Neuronal stem cell (in vitro differentiated cells): ENCODE data around the gene PIK3R5.
A peak's percentile ranks its signal among the peaks of the same experiment; 100 is the strongest.

ENCODE experiments used
- DNase-seq: peaks from one replicate; pipeline ENCODE4 v3.0.0-alpha.2; 2013; ENCODE audit warnings: low spot score
- H2AFZ ChIP-seq: one replicate; pipeline ENCODE4 v1.6.1; 2013; ENCODE audit warnings: mild to moderate bottlenecking, low read length, inconsistent platforms
- H2AK5ac ChIP-seq: 2 replicates; pipeline ENCODE4 v1.6.1; 2013; ENCODE audit warnings: low read depth, mild to moderate bottlenecking, inconsistent platforms, low read length, moderate library complexity, mixed read lengths
- H2BK120ac ChIP-seq: 2 replicates; pipeline ENCODE4 v1.6.1; 2013; ENCODE audit warnings: low read depth, mild to moderate bottlenecking, inconsistent platforms, low read length, moderate library complexity, mixed read lengths
- H2BK12ac ChIP-seq: one replicate; pipeline ENCODE4 v1.6.1; 2013; ENCODE audit warnings: low read length, inconsistent platforms
- H2BK15ac ChIP-seq: 2 replicates; pipeline ENCODE4 v1.6.1; 2013; ENCODE audit warnings: mild to moderate bottlenecking, low read length, inconsistent platforms, mixed read lengths
- H2BK5ac ChIP-seq: one replicate; pipeline ENCODE4 v1.6.1; 2013; ENCODE audit warnings: inconsistent platforms, mild to moderate bottlenecking, low read length, moderate library complexity
- H3K14ac ChIP-seq: one replicate; pipeline ENCODE4 v1.6.1; 2013; ENCODE audit warnings: low read length, inconsistent platforms
- H3K18ac ChIP-seq: 2 replicates; pipeline ENCODE4 v1.6.1; 2013; ENCODE audit warnings: low read length, inconsistent platforms
- H3K23ac ChIP-seq: 2 replicates; pipeline ENCODE4 v1.6.1; 2013; ENCODE audit warnings: low read depth, mild to moderate bottlenecking, mixed read lengths, low read length, inconsistent platforms; ENCODE audit not compliant: poor library complexity
- H3K27ac ChIP-seq: replicated peaks from 3 replicates; pipeline ENCODE4 v1.5.1; 2013; ENCODE audit warnings: low read length, inconsistent platforms
- H3K27me3 ChIP-seq, 3 experiments: 2 replicates each; pipeline ENCODE4 v1.6.1; 2013; ENCODE audit warnings: low read length in 3 of 3, mild to moderate bottlenecking in 2 of 3, inconsistent platforms in 1 of 3, low read depth in 1 of 3, mixed read lengths in 1 of 3, moderate library complexity in 1 of 3; ENCODE audit not compliant: control insufficient read depth in 3 of 3, insufficient read depth in 3 of 3
- H3K36me3 ChIP-seq, 2 donors: replicated peaks in 1 of 2; 2 replicates each; pipeline ENCODE4 v1.6.1; 2013; ENCODE audit warnings: low read length in 2 of 2; ENCODE audit not compliant: control insufficient read depth in 2 of 2, insufficient read depth in 2 of 2
- H3K4ac ChIP-seq: 2 replicates; pipeline ENCODE4 v1.6.1; 2013; ENCODE audit warnings: inconsistent platforms, mild to moderate bottlenecking, low read length, moderate library complexity
- H3K4me1 ChIP-seq, 2 donors: 1 replicate in 1 of 2; 2 replicates in 1 of 2; pipeline ENCODE4 v1.6.1; 2013; ENCODE audit warnings: low read length in 2 of 2, low read depth in 1 of 2; ENCODE audit not compliant: control insufficient read depth in 2 of 2, insufficient read depth in 1 of 2
- H3K4me2 ChIP-seq: one replicate; pipeline ENCODE4 v1.6.1; 2013; ENCODE audit warnings: mild to moderate bottlenecking, low read length, inconsistent platforms; ENCODE audit not compliant: insufficient read depth, poor library complexity, severe bottlenecking
- H3K4me3 ChIP-seq, 2 donors: 2 replicates each; pipeline ENCODE4 v1.5.1; 2013; ENCODE audit warnings: low read length in 2 of 2, mild to moderate bottlenecking in 2 of 2, inconsistent platforms in 1 of 2, moderate library complexity in 1 of 2
- H3K79me1 ChIP-seq: one replicate; pipeline ENCODE4 v1.6.1; 2013; ENCODE audit warnings: low read depth, mild to moderate bottlenecking, inconsistent platforms, low read length, moderate library complexity
- H3K9ac ChIP-seq: one replicate; pipeline ENCODE4 v1.6.1; 2013; ENCODE audit warnings: mild to moderate bottlenecking, low read depth, low read length, inconsistent platforms; ENCODE audit not compliant: poor library complexity
- H3K9me3 ChIP-seq, 2 donors: replicated peaks in 1 of 2; 2 replicates each; pipeline versions ENCODE3 to v1.6.1; 2013; ENCODE audit warnings: low read length in 2 of 2, mild to moderate bottlenecking in 2 of 2, inconsistent platforms in 1 of 2, low read depth in 1 of 2, mixed read lengths in 1 of 2, moderate library complexity in 1 of 2; ENCODE audit not compliant: control insufficient read depth in 2 of 2, insufficient read depth in 1 of 2
- H4K8ac ChIP-seq: one replicate; pipeline ENCODE4 v1.6.1; 2013; ENCODE audit warnings: low read depth, mild to moderate bottlenecking, inconsistent platforms, low read length, moderate library complexity
- H4K91ac ChIP-seq: one replicate; pipeline ENCODE4 v1.6.1; 2013; ENCODE audit warnings: low read length, low read depth, mild to moderate bottlenecking, inconsistent platforms; ENCODE audit not compliant: poor library complexity
- WGBS, 2 donors: extraction: QIAGEN DNeasy Blood & Tissue Kit; methylation state at CpG; one replicate each; pipeline ENCODE4 v1.1.7; 2013; ENCODE audit warnings: missing lambda C conversion rate in 2 of 2, mixed read lengths in 1 of 2; ENCODE audit not compliant: insufficient read length in 2 of 2, insufficient replicate concordance in 1 of 2; ENCODE audit errors: extremely low coverage in 2 of 2; 5-methylcytosine and 5-hydroxymethylcytosine counted together

PIK3R5 gene

GRCh38 chr17:8921147-8921546, 44.4 kb downstream of the PIK3R5 start:
- Histone ChIP-seq H3K4me2 (no peak overlapping the region), H3K9ac (no peak overlapping the region), H2BK120ac (no peak overlapping the region), H3K23ac (no peak overlapping the region), H3K14ac (no peak overlapping the region), H4K8ac (no peak overlapping the region), H2AFZ (no peak overlapping the region), H4K91ac (no peak overlapping the region), H3K4me3 (no peak overlapping the region), H2BK15ac (no peak overlapping the region), H3K18ac (no peak overlapping the region), H3K4ac (no peak overlapping the region), H2BK5ac (no peak overlapping the region), H2BK12ac (no peak overlapping the region), H3K9me3 (peaks cover 2 to 4% of the 10 kb centered on the region in 2 donors), H3K27me3 (no peaks in the 10 kb centered on the region), H3K4me1 (no peaks in the 10 kb centered on the region), H3K36me3 (no peaks in the 10 kb centered on the region), H3K79me1 (no peaks in the 10 kb centered on the region), H2AK5ac (no peak overlapping the region), H3K27ac (no peak overlapping the region)
- no CpG with 5 or more reads among the region's 2 CpGs for WGBS, 2 donors
- no peak for DNase-seq

GRCh38 chr17:8918807-8919465, 46.6 kb downstream of the PIK3R5 start:
- no peak overlapping the region for H2BK15ac ChIP-seq
- no peaks in the 10 kb centered on the region for H3K79me1 ChIP-seq
- H3K9me3 ChIP-seq, result peaks cover 0 to 2% of the 10 kb centered on the region in 2 donors
- no peak overlapping the region for H4K8ac ChIP-seq
- H2AFZ ChIP-seq, result no peak overlapping the region
- no peak overlapping the region for H3K9ac ChIP-seq
- no CpG with 5 or more reads among the region's 3 CpGs for WGBS, 2 donors
- H3K36me3 ChIP-seq, result no peaks in the 10 kb centered on the region
- no peak overlapping the region for H2BK12ac ChIP-seq
- H3K4me3 ChIP-seq, result no peak overlapping the region
- H2AK5ac ChIP-seq, result no peak overlapping the region
- no peak overlapping the region for H3K14ac ChIP-seq
- H3K18ac ChIP-seq, result no peak overlapping the region
- H3K27ac ChIP-seq, result no peak overlapping the region
- H3K4me2 ChIP-seq, result no peak overlapping the region
- no peak overlapping the region for H3K23ac ChIP-seq
- H3K27me3 ChIP-seq, result no peaks in the 10 kb centered on the region
- no peaks in the 10 kb centered on the region for H3K4me1 ChIP-seq
- H4K91ac ChIP-seq, result no peak overlapping the region
- no peak overlapping the region for H2BK120ac ChIP-seq
- no peak overlapping the region for H2BK5ac ChIP-seq
- DNase-seq, result no peak
- H3K4ac ChIP-seq, result no peak overlapping the region

GRCh38 chr17:8916466-8916865, 49.0 kb downstream of the PIK3R5 start:
- H3K4ac ChIP-seq, result no peak overlapping the region
- H3K9ac ChIP-seq, result no peak overlapping the region
- H2BK5ac ChIP-seq, result no peak overlapping the region
- H2BK12ac ChIP-seq, result no peak overlapping the region
- H3K4me3 ChIP-seq, result no peak overlapping the region
- H3K14ac ChIP-seq, result no peak overlapping the region
- no peak overlapping the region for H3K27ac ChIP-seq
- peaks cover 0 to 2% of the 10 kb centered on the region in 2 donors for H3K9me3 ChIP-seq
- no peak overlapping the region for H2AK5ac ChIP-seq
- no CpG with 5 or more reads among the region's 7 CpGs for WGBS, 2 donors
- peaks cover 0 to 13% (median 0%) of the 10 kb centered on the region in 3 experiments for H3K27me3 ChIP-seq
- no peak overlapping the region for H3K4me2 ChIP-seq
- H4K91ac ChIP-seq, result no peak overlapping the region
- no peak overlapping the region for H2BK15ac ChIP-seq
- no peak overlapping the region for H3K18ac ChIP-seq
- no peaks in the 10 kb centered on the region for H3K79me1 ChIP-seq
- H2BK120ac ChIP-seq, result no peak overlapping the region
- H4K8ac ChIP-seq, result no peak overlapping the region
- no peak for DNase-seq
- no peaks in the 10 kb centered on the region for H3K36me3 ChIP-seq
- H3K4me1 ChIP-seq, result peaks cover 0 to 7% of the 10 kb centered on the region in 2 donors
- H3K23ac ChIP-seq, result no peak overlapping the region
- no peak overlapping the region for H2AFZ ChIP-seq

GRCh38 chr17:8914554-8914953, 51.0 kb downstream of the PIK3R5 start:
- WGBS, 2 donors, result no CpG with 5 or more reads among the region's 8 CpGs
- H2AFZ ChIP-seq, result no peak overlapping the region
- H3K23ac ChIP-seq, result no peak overlapping the region
- no peak overlapping the region for H3K4me2 ChIP-seq
- no peak overlapping the region for H3K9ac ChIP-seq
- no peak overlapping the region for H2AK5ac ChIP-seq
- H4K8ac ChIP-seq, result no peak overlapping the region
- peaks cover 0 to 18% (median 0%) of the 10 kb centered on the region in 3 experiments for H3K27me3 ChIP-seq
- no peak overlapping the region for H2BK5ac ChIP-seq
- H2BK120ac ChIP-seq, result no peak overlapping the region
- H3K4ac ChIP-seq, result no peak overlapping the region
- no peak overlapping the region for H4K91ac ChIP-seq
- no peak overlapping the region for H2BK15ac ChIP-seq
- DNase-seq, result no peak
- H3K4me1 ChIP-seq, result peaks cover 0 to 7% of the 10 kb centered on the region in 2 donors
- H2BK12ac ChIP-seq, result peak overlapping the region; percentile 33
- H3K27ac ChIP-seq, result no peak overlapping the region
- H3K18ac ChIP-seq, result no peak overlapping the region
- no peak overlapping the region for H3K4me3 ChIP-seq
- no peaks in the 10 kb centered on the region for H3K36me3 ChIP-seq
- H3K9me3 ChIP-seq, result peaks cover 0 to 2% of the 10 kb centered on the region in 2 donors
- H3K14ac ChIP-seq, result no peak overlapping the region
- peaks cover 2% of the 10 kb centered on the region for H3K79me1 ChIP-seq
